SK-MEL-5 (cell line): Measurements from ENCODE around the gene ABTB1. TPM values are rescaled to one million over a fixed set of nuclear protein-coding genes. Genes with fewer than 3 reads are reported as not detected.

Experiments
- DNase-seq: peaks from one replicate; pipeline ENCODE4 v3.0.0-alpha.2; 2016; ENCODE audit warnings: low read depth, low spot score
- in situ Hi-C: cut with HindIII; loops from 2 replicates; pipeline ENCODE4 v1.10.0; 2016; ENCODE audit warnings: low sequenced_read_pairs, high pct_unique_total_duplicates, low pct_unique_long_range_greater_than_20kb
- total RNA-seq: library from RNA; depleted of rRNA; stranded (reverse); fragments of >200 nt; shearing (Covaris generic); gene quantifications from 2 replicates; pipeline ENCODE4 v1.2.3, GENCODE V29; 2014

ABTB1 gene
- total RNA-seq, 1 experiment from 2014 or later, result 1.1 TPM

DNA sequence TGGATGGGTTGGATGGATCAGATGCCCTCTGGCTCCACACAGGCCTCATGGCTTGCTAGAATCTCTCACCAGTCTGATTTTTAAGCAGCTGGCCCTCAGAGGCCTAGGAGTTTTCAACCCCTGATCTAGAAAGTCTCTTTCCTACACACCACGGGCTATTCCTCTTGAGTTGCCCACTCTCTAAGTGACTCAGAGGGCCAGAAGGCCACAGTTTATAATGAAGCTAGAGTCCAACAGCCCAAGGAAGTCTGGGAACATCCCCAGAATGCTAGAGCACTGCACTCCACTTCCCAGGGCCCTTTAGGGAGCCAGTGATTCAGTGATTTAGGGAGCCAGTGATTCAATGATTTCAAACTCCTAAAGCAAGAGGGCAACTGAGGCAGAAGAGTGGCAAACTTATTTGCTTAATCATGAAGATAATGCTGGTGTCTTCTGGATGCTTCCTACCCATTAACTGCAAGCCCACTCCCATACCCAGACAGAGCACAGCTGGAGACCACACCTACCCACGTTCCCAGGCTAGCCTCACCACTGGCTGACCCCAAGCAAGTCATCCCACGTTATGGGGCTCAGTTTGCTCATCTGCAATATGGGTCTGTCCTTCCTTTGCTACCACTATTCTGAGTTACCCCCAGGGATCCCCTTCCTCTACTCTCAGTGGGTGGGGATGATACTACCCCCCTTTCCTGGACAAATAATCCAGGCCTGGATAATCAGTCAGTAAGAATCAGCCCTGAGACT, 36.7 kb downstream of the ABTB1 start:
- no peak for DNase-seq
- in situ Hi-C loops, result no loop called here

DNA sequence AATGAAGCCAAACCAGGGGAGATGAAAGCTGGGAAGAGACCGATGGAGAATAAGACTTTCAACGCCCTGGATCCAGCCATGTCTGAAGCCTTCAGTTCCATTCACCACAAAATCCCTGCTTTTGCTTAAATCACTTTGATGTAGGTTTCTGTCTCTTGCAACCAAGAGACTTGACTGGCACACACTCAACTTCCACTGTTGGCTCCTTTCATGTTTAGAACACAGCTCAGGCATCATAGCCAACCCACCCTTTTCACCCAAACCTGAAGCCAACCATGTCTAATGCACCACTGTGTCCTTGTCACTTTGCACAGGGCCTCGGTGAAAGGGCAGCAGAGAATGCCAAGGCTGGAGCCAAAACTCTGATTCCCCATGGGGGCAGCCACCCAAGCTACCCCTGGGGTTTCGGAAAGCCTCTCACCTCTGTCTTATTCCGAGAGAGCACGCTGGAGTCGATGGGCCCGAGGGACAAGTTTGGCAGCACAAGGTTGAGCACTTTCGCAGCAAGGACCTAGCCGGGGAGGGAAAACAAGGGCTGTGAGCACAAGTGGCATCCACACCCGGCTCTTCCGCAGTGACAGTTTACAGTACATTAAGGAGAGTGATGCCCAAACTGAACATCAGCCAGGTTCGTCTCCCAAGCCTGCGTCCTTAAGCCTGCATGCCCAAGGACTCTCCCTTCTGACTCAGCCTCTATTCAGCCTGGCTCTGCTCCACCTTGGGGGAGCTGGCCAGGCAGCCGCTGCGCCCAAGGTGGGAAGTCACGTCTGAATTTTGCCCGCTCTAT, 37.6 kb downstream of the ABTB1 start:
- no peak for DNase-seq
- in situ Hi-C loops, result no loop called here

DNA sequence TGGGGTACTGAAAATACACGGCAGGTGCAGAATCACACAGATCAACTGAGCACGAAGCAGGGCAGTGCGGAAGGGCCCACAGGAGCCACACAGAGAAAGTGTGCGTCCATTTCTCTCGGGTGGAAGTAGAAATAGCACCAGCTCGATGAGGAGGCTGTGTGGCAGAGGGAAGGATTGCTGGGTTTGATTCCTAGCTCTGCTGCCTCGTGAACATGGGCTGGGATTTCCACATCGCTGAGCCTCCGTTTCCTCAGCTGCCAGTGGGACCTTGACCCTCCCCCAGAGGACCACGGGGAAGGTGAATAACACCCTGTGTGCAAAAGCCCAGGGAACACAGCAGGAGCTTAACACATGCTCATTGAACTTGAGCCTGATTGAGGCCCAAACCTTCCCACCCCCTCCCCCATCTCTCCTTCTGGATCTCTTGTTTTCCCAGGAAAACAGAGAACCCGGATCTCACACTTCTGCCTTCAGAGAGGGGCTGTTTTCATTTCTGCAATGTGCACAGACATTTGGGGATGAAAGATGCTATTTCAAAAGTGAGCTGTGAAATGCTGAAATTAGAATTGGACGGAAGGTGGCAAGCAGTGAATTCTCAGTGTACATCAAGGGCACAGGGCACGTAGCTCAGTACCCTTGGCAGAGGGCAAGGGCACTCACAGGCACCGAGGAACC, 38.4 kb downstream of the ABTB1 start:
- in situ Hi-C loops, result no loop called here
- DNase-seq, result no peak

DNA sequence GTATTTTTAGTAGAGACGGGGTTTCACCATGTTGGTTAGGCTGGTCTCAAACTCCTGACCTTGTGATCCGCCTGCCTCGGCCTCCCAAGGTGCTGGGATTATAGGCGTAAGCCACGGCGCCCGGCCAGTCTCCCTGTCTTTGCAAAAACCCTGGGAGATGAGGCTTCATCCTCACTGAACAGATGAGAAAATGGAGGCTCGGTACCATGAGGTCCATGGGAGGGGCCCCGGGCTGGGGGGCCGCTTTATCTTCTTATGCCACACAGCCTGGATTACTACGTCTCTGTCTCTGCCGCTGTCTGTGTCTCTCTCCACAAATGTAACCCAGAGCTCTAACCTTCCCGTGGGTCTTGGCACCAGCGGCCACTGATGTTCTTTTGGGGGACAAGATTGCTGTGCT, 39.1 kb downstream of the ABTB1 start:
- no peak for DNase-seq
- in situ Hi-C loops, result no loop called here

DNA sequence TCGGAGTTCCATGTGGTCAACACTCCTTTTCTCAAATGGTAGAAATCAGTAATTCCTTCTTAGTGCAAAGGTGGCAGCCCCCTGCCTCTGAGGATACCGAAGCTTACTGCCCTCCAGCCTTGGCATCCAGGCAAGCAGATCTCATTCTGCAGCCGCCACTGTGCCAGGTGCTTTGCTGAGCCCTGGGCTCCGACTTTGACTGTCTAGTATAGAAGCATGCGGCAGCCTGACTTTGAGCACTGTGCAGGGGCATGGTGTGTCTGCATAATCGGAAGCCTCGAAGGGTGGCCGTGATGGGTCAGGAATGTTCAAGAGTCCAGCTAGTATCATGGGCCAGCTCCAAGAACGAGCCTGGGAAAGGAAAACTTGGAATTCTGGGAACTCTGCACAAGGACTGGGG, 39.7 kb downstream of the ABTB1 start:
- DNase-seq, result no peak
- in situ Hi-C loops, result no loop called here

DNA sequence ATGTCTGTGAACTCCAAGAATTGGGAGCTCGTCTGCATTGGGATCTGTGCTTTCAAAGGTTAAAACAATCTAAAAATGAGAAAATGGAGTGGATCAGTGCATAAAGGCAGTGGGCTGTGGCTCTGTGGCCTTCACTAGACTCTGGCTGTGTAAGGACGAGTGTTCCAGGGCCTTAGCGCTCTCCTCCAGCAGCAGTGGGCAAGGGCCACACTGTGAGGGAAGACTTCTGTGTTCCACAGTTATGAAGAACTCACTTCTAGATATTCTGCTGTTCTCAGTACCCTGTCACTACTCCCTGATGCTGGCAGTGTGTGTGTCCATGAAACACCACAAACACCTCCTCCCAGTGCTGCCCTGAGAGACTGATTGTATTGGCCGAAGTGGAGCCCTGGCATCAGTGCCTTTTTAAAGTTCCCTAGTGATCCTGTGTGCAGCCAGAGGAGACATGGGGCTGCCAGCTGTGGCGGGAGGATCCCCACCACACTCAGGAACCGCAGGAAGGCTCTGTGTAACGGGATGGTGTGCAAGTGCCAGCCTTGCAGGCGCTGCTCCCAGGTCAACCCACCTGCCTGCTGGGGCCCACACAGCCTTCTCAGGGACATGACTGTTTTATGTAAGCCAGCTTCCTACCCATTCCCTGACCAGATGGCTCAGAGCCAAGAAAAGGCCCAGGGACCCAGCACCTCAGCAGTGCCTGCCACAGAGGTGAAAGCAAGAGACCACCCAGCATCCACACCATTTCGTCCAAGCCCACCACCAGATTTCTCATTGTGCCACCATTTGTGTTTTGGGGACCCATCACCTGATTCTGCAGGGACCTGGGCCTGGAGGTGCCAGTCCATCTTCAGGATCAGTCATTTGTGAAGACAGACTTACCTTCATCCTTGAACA, 40.4 kb downstream of the ABTB1 start:
- in situ Hi-C loops, result no loop called here
- no peak for DNase-seq

DNA sequence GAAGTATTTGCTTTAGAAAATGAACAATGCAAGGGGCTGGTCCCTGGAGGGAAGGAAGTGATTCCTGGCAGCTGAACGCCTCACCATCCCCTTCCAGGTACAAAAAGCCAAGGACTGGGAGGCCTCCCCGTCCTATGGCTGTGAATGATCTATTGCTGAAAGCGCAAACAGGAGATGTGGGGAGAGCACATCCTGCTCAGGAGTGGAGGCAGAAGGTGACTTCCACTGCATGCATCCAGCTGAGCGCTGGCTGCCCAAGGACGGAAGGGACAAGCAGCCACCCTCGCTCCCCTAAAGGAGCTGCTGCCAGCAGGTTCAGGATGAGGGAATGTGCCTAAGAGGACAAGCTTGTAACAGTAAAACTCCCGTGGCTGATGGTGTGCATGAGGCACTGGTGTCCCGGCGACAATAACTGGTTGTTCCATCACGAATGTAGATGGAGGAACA, 41.4 kb downstream of the ABTB1 start:
- no peak for DNase-seq
- in situ Hi-C loops, result no loop called here

DNA sequence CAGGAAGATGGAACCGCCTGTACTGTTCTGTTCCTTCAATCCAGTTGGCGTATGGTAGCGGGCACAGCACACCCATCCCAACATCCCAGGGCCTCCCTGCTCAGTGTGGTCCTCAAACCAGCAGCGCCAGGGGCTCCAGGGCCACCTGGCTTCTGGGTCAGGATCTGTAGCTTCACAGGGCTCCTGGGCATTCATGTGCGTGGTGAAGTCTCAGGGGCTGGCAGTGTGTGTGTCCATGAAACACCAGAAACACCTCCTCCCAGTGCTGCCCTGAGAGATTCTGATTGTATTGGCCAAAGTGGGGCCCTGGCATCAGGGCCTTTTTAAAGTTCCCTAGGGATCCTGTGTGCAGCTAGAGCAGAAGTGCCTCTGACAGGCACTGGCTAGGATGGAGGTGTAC, 42.1 kb downstream of the ABTB1 start:
- in situ Hi-C loops, result no loop called here
- no peak for DNase-seq

DNA sequence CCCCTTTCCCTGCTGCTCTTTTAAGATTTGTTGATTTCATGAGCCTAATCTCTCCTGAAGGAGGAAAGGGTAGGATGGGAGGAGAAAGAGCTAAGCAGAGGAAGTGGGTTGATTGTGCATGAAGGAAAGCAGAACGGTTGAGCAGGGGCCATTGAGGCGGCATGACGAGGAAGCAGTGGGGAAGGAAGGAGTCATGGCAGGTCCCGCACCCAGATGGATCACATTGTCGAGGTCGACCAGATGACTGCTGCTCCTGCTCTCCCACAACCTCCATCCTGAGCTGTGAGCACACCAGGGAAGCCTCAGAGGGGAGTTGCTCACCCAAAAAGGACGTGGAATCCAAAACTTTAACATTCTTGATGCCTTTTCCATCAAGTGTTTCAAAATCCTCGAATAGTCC, 42.8 kb downstream of the ABTB1 start:
- in situ Hi-C loops, result no loop called here
- no peak for DNase-seq

DNA sequence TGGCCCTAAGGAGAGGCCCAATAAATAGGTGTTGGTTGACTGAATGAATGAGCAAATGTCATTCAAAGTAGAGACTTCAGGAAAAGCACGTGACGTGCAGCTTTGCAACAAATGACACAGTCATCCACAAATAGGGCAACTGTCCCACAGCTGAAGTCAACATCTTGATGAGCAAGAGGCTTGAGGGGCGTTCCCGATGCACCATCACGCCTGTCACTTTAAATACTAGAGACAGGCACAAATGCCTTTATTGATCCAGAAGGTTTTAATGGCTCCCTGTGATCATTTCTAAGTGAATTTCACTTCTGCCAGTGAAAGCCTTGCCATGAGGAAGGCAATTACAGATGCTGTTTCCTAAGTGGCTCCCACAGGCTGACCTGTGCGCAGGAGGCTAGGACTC, 43.6 kb downstream of the ABTB1 start:
- in situ Hi-C loops, result no loop called here
- DNase-seq, result no peak

DNA sequence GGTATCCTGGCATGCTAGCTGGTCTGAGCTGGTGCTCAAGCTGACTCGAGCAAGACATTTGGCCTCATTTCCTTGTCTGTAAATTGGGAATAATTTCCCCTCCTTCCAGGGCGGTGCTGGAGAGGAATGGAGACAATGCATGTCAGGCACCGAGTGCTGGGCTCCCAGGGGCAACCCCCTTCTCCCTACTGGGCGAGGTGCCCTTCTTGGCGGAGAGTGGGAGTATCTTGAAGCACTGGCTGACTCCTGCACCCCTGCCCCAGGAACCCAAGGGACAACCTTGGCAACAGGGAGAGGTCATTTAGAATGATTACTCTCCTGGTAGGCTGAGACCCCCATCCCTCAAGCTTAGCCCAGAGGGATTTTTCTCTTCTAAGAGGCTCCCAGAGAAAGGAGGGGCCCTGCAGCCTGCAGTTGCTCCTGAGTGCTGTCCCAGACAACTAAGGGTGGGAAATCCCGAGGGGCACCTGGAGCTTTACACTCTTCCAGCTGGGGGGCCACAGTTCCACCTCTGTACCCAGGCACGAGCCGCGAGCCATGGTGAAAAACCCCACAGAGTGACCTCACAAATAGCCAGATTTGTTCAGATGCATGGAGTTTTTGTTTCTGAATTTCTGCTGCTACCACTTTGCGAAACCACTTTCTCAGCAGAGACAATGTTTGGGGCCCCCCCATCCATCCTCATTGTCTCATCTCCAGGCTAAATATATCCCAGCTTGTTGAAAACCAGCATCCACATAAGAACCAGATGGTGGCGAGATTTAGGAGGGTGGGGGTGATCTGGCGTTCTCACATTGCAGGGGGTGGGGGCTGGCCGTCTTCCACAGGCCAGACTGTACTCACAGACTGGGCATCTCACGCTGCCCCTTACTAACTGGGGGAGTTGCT, 44.8 kb downstream of the ABTB1 start:
- no peak for DNase-seq
- in situ Hi-C loops, result no loop called here

DNA sequence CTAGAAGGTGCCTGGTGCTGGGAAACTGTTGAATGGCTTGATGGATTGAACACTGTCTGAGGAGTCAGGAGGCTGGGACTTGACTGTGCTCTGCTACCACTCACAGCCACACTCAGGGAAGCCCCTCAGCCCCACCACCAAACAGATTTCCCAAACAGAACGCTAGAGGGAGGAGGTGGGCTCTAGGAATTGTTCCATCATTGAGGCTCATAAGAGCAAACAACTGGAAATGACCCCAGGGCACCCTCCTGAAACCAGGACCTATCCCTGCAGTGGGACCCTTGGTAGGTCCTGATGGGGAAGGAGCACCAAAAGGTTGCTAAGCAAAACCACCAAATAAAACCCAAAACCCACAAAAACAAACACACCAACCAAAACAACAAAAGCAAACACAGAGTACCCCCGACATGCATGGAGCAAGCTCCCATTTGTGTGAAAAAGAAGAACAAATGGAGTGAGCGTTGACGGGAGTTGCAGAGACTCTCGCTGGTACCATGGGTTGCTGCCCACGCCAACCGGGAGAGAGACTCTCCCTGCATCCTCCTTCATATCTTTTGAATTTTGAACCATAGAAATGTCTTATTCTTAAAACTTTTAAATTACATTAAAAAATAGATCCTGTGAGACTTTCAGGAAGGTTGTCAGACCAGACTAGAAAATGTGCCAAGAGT, 45.6 kb downstream of the ABTB1 start:
- no peak for DNase-seq

DNA sequence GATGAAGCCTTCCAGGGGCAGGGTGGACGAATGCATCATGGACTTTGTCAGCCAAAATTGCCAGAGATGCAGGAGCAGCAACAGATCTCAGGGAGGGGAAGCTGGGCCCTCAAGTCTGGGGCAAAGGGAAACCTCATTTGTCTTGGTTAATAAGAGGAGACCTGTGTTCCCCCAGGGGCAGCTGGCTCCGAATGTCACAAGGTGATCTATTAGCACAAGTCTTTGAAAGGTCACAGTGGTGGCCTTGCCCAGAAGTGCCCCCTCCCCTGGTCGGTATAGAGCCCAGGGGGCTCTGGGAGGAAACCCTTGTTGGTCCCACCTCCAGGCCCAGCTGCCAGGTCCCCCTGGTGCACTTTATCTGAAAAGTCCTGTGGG, 46.2 kb downstream of the ABTB1 start:
- no peak for DNase-seq
- in situ Hi-C loops, result no loop called here

More for the DNA sequence above, 45.6 kb downstream of the ABTB1 start:
- in situ Hi-C loops, result no loop called here

DNA sequence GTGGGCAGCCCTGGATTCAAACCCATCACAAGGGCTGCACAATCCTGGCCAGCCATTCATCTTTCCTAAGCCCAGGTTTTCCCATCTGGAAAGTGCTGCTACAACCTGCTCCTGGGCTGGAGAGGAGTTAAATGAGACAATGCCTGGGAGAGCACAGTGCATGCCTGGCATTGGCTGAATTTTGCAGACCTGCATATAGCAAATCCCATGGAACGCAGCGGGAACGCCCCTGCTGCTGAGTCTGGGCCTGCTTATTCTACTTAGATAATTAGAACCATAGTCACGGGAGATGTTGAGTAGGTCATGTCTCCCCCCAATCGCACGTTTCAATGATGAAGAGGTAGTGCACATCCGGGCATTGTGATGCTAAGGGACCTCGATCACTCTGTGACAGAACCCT, 46.6 kb downstream of the ABTB1 start:
- no peak for DNase-seq
- in situ Hi-C loops, result no loop called here

DNA sequence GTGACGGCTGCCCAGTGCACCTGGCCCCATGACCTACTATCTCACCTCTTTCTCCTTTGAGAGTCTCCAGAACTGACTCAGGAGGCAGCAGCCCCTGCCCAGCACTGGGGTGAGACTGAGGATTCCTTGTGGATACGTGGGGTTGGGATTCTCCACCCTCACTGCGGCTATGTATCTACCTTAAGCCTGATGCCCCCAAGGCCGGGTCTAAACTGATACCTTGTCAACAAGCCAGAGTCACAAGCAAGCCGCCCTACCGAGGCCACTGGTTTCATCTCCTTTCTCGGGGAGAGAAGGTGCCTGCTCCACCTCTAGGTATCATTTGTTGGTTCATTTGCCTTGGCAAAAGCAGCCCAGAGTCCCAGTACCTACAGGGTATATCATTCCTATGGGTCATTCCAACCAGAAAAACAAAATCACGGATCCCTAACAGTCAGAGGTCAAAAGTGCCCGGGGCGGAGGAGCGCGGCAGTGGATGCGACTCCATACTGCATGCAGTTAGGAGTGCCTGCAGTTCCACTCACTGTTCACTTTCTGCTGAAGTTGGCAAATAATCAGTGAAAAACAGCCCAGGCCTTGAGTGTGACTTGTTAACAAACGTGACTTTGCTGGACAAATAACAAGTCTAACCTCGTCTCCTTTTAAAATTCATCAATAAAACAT, 47.5 kb downstream of the ABTB1 start:
- no peak for DNase-seq
- in situ Hi-C loops, result no loop called here
